DMS53 treated with DMSO at 0.1 percent for 48 hours (cell line): Measurements from ENCODE around the gene ARHGAP6.
"Not testable (repeated sequence)": the region's sequence is repeated elsewhere in the genome, so short reads cannot be mapped to it uniquely, and the experiment has no call there.

Experiments used
- DNase-seq: peaks from one replicate; lab custom pipeline; 2025; ENCODE audit not compliant: unreplicated experiment; lab: John Stamatoyannopoulos, UW

ARHGAP6 gene

DNA sequence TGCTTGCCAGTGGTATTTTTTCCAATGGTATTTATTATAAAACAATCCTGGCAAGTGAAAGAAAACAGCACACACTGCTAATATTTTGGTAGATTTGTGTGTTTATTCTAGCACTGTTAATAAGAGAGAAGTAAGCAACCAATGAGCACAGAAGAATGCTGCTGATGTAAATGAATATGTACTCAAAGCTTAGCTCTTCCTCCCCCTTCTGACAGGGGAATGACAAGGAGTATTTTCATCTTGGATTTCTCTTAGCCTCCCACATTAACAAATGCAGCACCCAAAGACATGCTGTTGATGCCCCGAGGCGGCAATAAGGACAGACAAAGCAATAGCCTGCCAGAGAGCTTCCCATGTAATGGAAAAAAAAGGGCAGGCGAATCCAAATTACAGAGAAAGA is 18.6 kb downstream of the ARHGAP6 start:
- DNase-seq, result no peak

DNA sequence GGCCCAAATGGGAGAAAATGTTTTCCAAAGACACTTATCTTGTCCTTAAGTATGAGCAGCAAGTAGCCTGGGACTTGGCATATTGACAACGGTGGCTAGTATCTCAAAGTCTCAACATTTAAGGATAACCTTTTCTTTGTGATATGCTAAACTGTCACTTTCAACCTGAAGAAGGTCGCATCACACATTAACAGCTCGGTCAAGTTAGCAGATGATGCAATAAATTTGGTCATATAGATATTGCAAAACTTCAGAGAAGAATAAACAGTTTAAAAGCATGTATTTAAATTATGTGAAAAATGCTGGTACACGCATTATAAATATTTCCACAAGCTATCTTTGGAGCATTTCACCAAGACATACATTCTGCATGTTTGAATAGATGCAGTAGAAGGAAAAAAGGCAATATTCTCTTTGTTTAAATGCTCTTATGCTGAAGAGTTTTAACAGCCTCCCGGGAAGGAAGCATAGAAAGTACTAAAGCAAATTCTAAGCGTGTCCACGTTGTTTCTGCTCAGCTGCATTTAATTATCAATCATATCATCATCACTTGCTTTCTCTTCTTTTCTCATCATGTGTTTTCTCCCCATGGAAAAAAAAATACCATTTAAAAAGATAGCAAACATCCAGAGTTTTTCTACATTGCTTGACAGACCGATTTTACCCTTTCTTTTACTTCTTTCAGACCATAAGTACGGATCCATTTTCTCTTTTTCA is 24.2 kb downstream of the ARHGAP6 start:
- DNase-seq, result no peak

DNA sequence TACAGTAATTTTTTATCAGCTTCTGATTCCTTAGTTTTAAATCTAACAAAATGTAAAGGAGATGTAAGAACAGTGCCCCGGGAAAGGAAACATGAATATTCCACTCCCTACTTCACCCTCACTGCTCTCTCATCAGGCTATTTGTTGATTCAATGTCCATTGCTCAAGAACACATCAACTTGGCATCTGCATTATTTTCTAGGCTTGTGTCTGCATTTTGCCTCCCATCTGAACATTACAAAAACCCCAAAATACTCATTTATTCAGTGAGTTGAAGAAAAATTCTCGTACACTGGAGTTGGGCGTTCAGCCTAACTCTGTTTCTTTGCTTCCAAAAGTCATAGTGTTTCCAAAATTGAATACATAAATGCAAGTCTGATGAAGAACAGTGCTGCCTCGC is 25.6 kb downstream of the ARHGAP6 start:
- no peak for DNase-seq

DNA sequence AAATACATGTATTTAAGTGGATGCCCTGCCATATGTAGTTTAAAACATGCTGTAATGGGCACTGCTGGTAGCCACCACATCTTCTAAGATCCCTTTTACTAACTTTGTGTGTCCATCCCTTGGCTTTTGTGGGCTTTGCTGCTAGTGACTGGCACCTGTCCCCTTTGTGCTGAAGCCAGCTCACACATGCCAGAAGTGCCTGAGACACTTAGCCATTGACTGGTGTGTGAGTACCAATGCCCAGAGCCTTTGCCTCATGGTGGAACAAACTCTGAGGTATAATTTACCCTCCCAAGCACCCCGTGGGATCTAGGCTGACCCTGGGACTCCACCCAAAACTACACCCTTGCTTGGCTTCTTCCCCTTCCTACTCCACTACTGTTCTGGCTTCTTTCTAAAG is 33.0 kb downstream of the ARHGAP6 start:
- DNase-seq, result no peak

DNA sequence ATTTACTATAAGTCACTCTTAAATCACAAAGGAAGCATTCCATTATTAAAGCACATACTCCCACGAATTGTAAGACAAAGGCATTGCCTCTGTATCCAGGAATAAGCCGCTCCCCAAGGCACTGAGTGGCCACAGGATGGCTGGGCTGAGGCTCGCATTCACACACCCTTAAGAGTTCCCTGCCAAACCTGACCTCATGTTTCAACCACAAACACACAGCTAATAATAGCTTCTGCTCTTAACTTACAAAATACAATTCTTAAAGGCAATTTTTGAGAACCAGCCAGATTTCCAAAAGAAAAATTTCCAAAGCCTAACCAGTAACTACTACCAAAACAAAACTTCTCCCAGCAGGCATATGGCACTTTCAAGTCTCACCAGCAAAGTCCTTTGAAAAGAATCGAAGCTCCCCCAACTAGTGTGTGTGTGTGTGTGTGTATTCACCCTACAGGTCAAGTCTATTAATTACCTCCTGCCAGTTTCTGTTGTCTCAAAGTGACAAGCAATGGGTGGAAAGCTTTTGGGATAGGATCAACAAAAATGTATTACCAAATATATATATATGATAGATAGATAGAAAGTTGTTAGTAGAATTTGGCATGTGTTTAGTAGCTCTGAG is 36.0 kb downstream of the ARHGAP6 start:
- DNase-seq, result no peak

DNA sequence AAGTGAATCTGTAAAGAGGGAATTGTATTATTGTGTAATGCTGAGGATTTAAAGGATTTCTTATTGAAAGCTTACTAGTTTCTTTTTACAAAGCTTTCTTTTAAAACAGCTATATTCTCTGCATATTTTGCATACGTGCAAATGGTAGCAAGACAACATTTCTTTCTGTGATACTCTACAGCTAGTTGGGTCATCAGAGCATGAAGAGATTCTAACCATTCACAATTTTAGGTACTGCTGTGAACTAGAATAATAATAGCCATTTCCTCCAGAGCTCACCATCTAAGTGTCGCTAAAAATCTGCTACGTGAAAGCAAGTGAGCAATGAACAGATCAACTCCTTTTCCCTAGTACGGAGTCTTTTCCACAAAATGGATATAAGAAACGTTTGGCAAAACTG is 37.3 kb downstream of the ARHGAP6 start:
- no peak for DNase-seq

DNA sequence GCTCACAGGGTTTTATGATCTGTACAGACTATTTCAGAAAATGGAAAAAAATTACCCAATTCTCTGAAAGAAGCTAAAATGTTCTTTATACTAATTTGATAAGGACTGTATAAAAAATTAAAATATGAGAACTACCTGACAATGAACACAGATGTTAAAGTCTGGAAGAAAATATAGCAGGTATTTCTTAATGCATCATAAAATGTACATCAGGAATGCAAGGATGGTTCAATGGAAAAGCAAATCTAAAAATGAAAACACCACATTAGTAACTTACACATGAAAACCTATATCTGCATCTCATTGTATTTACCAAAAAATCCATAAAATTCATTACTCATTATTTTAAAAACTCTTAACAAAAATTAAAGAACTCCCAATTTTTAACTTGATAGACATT is 39.4 kb downstream of the ARHGAP6 start:
- no peak for DNase-seq

DNA sequence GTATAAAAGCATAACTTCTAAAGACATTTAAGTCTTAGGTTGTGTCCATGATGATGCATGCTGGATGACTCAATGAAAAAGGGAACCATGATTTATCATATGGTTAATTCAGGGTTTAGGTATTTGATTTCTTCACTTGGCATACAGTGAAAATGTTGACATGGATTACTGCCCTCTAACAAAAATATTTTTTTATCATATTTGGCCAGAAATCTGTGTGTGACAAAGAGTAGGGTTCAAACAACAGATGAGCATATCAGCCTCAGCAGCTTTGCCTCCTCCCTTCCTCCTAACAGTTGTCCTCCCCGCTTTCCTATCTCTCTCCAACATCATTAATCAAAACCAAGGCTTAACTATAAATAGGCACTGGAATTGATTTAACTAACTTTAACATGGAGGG is 46.3 kb downstream of the ARHGAP6 start:
- DNase-seq, result no peak

DNA sequence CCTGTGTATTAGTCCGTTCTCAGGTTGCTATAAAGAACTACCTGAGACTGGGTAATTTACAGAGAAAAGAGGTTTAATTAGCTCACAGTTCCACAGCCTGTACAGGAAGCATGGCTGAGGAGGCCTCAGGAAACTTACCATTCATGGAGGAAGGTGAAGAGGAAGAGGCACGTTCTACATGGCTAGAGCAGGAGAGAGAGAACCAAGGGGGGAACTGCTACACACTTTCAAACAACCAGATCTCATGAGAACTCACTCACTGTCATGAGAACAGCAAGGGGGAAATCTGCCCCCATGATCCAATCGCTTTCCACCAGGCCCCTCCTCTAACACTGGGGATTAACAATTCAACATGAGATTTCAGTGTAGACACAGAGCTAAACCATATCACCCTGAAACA is 51.5 kb downstream of the ARHGAP6 start:
- DNase-seq, result not testable (repeated sequence)

DNA sequence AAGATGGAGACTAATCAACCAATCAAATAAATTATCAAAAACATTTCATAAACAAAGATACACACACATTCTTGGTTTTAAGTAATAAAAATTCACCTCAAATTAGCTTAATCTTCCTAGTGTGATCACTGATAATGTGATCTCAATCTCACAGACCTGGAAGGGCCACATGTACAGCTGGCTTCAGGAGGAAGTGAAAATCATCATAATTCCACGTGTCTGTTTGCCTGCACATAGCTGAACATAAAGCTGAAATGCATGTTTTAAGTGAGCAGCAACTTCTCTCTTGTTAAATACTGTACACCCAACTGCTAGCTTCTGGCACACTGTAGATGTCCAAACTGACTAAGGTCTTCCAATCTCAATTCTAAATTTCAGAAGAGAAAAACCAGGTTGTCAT is 53.8 kb downstream of the ARHGAP6 start:
- DNase-seq, result no peak

DNA sequence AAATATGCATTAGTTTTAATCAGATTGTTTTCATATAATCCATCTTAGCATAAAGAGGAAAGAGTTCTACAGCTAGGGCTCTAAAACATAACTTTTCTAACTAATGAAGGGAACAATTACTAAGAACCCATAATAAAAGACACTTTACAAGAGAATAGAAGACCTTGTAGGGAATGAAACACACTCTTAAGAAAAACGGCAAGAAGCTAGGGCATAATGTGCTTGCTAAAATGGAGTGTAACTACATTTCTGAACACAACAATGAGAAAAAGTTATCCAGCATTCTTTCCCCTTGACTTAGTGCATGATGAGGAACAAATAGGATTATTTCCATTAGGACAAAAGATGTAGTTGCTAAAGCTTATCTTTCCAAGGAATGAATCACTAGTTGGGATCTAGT is 54.6 kb downstream of the ARHGAP6 start:
- DNase-seq, result no peak

DNA sequence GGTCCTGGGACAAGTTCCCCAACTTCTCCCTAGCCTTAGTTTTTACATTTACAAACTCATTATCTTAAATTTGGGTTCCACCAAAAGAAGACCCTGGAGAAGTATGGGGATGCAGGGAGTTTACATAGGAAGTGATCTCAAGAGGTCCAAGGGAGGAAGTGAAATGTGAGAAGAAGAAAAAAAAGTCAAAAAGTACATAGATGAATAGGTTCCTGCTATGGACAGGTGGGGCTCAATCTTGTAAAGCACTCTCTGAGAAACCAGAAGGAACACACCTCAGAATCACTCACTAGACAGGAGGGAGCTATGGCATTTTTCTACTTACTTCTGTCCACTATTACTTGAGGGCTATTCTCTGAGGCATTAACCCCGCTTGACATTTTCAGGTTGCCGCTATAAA is 56.6 kb downstream of the ARHGAP6 start:
- no peak for DNase-seq

DNA sequence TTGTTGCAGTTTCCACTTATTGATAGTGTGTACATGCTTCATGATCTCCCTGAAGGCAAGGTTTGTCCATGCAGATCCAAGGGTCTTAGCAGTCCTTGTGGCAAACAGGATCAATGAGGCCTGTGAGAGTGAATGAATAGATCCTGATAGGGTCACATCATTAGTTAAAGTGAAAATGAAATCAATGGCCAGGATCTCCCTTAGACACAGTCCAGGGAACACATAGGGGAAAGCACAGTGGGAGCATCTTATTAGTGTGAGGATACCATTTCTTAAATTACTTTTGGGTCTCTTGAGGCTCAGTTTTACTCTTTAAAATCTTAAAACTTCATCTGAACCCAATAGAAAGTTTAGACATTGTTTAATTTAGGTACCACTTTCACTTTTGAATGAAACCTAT is 59.3 kb downstream of the ARHGAP6 start:
- DNase-seq, result no peak

DNA sequence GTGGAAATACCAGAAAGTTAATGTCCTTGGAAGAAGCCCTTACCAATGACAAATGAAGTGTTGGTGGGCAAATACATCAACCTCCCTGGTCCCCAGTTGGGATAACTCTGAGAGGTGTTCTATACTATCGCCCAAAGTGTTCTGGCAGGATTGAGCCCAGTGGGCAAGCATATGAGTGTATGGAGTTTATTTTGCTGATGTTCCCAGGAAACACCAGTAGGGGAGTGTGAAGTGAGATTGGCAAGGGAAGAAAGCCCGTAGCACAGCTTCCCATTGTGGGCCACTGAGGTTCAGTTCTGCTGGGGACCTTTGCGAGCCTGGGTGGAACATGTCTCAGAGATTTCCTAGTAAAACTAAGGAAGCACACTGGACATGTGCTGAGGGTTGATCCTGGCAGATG is 65.1 kb downstream of the ARHGAP6 start:
- no peak for DNase-seq

DNA sequence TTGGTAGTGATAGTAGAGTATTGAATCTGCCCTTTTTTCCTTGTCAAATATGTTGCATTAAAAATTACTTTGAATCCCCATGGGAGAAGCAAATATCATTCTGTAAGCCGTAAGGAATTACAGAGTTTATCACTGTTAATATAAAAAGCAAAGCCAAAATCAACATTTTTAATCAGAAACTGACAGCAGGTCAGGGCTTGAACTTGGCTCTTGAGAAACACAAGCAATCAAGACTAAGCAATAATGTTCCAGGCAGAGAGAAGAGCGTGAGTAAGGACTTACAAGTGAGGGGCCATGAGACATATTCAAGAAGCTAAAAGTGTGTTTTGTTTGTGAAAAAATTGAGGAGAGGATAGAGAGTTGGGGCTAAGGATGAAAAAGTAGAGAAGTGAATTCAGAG is 68.2 kb downstream of the ARHGAP6 start:
- DNase-seq, result no peak

DNA sequence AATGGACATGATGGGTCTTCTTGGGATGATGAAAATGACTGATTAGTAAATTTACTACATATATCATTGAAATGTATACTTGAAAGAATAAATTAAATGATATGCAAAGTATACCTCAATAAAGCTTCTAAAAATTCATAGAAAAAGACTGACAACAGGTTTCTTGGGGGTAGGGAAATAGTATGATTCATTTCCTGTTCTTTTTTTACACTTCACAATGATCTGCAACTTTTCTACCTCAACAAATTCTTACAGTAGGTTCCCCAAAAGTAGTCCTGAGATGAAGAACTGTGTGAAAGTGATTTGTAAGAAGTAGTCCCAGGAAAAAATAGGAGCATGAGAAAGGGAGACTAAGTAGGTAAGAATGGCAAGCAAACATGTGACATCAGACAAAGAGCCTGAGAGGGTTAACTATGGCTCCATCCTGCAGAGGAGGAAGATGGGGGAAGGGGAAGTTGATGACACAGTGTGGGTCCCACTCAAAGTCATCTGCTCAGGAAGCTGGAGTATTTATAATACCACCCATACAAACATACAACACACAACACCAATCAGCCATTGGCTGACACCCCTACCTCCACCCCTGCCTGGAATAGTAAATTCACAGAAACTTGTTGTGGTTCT is 73.9 kb downstream of the ARHGAP6 start:
- no peak for DNase-seq

DNA sequence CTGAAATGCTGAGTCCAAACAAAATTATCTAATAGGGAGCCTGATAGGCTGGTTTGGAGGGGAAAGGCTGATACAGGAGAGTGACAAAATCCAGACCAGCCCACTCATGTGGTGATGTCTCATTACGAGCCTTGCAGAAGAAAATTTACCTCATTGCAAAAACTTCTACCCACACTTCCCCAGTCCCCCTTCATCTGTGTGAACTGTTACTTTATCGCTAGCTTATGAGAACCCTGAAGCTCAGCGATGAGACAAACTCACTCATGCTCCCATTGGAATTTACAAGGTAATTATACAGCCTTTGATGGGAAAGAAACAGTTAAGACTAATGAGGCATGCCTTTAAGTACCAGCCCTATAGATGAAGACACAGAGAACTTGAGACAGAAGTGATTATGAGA is 76.1 kb downstream of the ARHGAP6 start:
- no peak for DNase-seq

DNA sequence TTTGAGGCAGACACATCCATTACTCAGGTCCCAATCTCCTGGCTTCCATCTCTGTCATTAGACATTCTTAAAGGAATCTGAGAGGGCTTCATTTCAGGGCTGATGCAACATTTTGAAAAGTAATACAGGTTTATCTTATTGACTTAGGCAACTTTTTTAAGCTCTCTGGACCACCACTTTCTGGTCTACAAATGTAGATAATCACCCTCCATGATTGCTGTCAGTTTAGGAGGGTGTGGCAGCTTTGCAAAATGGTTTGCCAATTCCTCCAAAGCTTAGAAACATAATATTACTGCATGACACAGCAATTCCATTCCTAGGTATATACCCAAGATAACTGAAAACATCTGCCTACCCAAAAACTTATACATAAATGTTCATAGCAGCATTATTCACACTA is 77.6 kb downstream of the ARHGAP6 start:
- DNase-seq, result no peak

DNA sequence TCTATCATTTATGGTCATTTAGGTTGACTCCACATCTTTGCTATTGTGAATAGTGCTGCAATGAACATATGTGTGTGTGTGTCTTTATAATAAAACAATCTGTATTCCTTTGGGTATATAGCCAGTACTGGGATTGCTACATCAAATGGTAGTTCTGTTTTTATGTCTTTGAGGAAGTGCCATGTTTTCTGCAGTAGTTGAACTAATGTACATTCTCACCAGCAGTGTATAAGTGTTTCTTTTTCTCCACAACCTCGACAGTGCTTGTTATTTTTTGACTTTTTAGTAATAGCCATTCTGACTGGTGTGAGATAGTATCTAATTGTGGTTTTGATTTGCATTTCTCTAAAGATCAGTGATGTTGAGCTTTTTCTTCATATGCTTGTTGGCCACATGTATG is 80.5 kb downstream of the ARHGAP6 start:
- no peak for DNase-seq

DNA sequence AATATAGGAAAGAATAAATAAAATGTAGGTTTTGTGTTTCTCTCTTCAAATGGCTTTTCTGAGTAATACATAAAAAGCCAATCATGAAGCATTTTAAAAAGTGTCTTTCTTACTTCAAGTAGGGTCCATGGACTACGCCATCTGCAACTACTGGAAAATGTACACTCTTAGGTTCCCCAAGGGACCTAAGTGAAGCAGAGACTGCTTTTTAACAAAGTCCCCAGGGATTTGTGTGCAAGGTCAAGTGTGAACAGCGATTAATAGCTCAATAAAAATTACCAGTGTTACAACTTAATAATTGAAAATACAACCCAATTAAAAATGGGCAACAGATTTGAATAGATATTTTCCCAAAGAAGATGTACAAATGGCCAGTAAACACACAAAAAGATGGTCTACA is 84.9 kb downstream of the ARHGAP6 start:
- DNase-seq, result no peak

DNA sequence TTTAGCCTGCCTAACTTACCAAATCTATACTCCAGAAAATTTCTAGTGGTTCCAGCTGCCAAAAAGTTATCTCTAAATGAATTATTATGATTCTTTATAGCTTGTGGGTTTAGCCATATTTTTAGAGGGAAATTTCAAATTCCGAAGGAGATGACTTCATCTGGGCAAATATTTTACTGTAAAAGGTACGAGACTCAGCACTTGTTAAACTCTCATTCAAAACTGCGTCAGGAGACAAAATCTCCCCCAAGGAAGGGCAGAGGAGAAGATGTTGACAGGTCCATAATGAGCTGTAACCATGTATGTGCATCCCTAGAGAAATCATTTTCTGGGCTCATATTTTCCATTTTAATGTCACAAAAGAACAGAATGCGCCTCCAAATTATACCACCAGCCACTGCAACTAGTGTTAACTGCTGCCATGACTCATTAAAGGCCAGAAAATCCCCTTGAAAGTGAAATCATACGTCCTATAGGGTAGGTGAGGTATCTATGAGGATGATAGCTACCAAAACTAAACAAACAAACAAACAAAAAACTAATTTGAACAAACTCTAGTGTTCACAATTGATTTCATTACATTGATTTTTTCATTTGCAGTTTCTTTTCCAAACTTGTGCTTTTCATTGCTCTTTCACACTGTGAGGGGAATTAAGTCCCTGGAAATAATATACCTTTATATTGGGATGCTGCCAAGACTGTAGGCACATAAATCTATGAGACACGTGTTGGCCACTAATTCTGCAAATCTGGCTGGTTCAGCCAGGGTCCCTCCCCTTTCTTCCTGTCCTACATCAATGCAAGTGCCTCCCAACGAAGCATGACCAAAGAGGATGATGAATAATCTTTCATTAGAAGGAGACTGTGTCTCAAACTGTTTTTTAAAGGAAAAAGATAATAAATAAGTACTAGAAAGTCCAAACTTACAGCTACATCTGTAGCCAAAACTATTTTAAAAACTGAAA is 85.8 kb downstream of the ARHGAP6 start:
- DNase-seq, result no peak

DNA sequence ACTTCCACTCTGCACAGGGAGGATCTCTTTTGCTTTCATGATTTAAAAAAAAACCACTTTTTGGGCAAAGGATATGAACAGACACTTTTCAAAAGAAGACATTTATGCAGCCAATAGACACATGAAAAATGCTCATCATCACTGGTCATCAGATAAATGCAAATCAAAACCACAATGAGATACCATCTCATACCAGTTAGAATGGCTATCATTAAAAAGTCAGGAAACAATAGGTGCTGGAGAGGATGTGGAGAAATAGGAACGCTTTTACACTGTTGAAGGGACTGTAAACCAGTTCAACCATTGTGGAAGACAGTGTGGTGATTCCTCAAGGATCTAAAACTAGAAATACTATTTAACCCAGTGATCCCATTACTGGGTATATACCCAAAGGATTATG is 87.4 kb downstream of the ARHGAP6 start:
- DNase-seq, result not testable (repeated sequence)
